HFFc6 (cell line): ENCODE results near the gene SUV39H2. TPM values are rescaled to one million over a fixed set of nuclear protein-coding genes. Genes with fewer than 3 reads are reported as not detected.

Experiments used
- DNase-seq: peaks from one replicate; pipeline ENCODE4 v3.0.0-alpha.2; 2018
- H3K27ac Mint-ChIP-seq: 2 replicates; pipeline ENCODE4 v1.8.0; 2020; ENCODE audit warnings: mild to moderate bottlenecking, mixed read lengths
- H3K27me3 Mint-ChIP-seq: 2 replicates; pipeline ENCODE4 v1.8.0; 2021; ENCODE audit warnings: mild to moderate bottlenecking, moderate library complexity, mixed read lengths; ENCODE audit not compliant: insufficient read depth
- H3K36me3 Mint-ChIP-seq: 2 replicates; pipeline ENCODE4 v1.8.0; 2021; ENCODE audit warnings: low read depth, mixed read lengths
- H3K4me1 Mint-ChIP-seq: 2 replicates; pipeline ENCODE4 v1.8.0; 2020; ENCODE audit warnings: low read depth, mixed read lengths
- H3K4me3 Mint-ChIP-seq: 2 replicates; pipeline ENCODE4 v1.8.0; 2020; ENCODE audit warnings: mild to moderate bottlenecking, moderate library complexity, mixed read lengths
- H3K9me3 Mint-ChIP-seq: 2 replicates; pipeline ENCODE4 v1.8.0; 2020; ENCODE audit warnings: mild to moderate bottlenecking, mixed read lengths
- total RNA-seq, 6 experiments: library from RNA; stranded (reverse); fragmentation: NEBNext Ultra II Directional; extraction: Animal tissue kit (Norgen Biotek cat#: 25700); gene quantifications; 2 replicates in 1 of 6; 3 replicates in 5 of 6; pipeline ENCODE4 v1.2.3, GENCODE V29; 2021
- TF ChIP-seq, protein P1 (sequence below): fragments of 200-600 bp; sonication (generic); IDR thresholded peaks from 2 replicates; pipeline ENCODE4 v1.5.0; 2021; ENCODE audit warnings: antibody characterized with exemption, mild to moderate bottlenecking

Gene SUV39H2
- total RNA-seq, 6 experiments from 2014 or later = 8.6 to 18.1 (median 13.9) TPM

DNA sequence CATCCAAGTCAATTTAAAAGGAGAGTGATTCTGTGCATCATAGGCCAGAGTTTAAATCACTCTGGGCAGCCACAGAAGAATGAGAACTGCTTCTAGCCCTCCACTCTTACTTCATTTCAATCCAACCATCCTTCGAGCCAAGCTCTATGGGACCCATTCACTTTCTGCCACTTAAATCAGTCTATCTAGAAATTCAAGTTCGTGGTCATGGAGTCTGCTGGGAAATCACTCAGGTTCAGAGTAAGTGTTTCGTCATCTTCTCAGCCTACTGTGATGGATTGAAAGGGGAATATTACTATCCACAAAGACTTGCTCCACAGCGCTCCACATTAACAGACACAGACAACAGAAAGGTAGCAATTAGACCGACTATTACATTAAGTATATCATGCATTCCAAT is 70.6 kb downstream of the SUV39H2 start:
- no peak overlapping the region for H3K4me3 Mint-ChIP-seq
- peaks cover 12% of the 10 kb centered on the region; the same call in 1 of the 2 replicates for H3K36me3 Mint-ChIP-seq
- H3K4me1 Mint-ChIP-seq = peaks cover 20% of the 10 kb centered on the region
- H3K27me3 Mint-ChIP-seq = no peaks in the 10 kb centered on the region; the same call in 1 of the 2 replicates
- TF ChIP-seq, protein P1, sequence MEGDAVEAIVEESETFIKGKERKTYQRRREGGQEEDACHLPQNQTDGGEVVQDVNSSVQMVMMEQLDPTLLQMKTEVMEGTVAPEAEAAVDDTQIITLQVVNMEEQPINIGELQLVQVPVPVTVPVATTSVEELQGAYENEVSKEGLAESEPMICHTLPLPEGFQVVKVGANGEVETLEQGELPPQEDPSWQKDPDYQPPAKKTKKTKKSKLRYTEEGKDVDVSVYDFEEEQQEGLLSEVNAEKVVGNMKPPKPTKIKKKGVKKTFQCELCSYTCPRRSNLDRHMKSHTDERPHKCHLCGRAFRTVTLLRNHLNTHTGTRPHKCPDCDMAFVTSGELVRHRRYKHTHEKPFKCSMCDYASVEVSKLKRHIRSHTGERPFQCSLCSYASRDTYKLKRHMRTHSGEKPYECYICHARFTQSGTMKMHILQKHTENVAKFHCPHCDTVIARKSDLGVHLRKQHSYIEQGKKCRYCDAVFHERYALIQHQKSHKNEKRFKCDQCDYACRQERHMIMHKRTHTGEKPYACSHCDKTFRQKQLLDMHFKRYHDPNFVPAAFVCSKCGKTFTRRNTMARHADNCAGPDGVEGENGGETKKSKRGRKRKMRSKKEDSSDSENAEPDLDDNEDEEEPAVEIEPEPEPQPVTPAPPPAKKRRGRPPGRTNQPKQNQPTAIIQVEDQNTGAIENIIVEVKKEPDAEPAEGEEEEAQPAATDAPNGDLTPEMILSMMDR = no peak
- DNase-seq = no peak
- H3K27ac Mint-ChIP-seq = no peak overlapping the region
- H3K9me3 Mint-ChIP-seq = no peaks in the 10 kb centered on the region

DNA sequence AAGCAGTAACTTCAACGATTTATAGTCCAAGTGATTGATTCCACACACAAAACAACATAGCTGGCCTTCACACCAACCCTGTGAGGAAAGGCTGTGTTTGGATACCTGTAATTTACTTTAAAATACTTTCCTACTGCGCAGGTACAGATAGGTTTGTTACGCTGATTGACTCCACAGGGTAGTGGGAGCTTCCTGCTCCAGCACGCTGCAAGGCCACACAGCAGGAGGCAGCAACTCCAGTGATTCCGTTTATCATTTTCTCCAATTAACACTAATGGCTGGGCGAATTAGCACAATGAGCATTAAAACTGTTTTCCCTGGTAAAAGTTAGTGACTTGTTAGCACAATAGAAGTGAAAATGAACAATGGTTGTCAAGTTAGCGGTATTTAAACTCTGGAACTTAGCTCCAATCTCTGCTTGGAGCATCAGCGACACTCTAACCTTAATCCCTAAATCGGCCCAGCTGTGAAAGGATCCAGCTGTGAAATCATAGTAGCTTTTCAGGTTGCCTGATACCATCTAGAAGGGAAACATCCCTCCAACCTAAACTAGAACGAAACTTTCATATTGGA is 74.3 kb downstream of the SUV39H2 start:
- Mint-ChIP-seq H3K27ac (peak overlapping the region; percentile 97), H3K4me1 (peaks cover 26% of the 10 kb centered on the region), H3K36me3 (no peaks in the 10 kb centered on the region), H3K4me3 (peak overlapping the region; percentile 94), H3K27me3 (no peaks in the 10 kb centered on the region; the same call in 1 of the 2 replicates), H3K9me3 (no peaks in the 10 kb centered on the region)
- no peak for DNase-seq
- TF ChIP-seq, protein P1 = no peak

DNA sequence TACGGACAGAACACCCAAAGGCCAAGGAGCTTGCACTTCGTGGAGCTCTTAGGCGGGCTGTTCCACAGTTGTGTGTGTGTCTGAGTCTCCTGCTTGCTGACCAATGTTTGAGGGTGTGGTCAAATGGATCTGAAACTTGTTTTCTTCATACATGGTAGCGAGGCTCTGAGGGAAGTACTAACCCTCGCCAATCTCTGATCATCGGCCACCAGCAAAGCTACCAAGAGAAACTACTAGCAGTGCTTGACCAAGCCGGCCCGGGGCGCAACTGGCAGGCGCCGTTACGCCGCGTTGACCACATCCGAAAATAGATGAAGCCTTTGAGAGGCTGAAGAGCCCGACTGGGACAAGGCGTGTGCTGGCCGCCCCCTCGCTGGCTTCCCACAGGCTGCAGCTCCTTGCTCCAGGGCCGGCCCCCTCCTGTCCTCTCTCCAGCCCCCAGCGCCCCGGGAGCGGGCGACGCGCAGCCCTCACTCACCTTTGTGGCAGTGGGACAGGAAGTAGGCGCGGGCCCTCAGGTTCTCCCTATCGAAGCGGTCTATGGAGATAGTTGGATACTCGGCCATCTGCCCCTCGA is 74.8 kb downstream of the SUV39H2 start:
- Mint-ChIP-seq H3K36me3 (no peaks in the 10 kb centered on the region), H3K9me3 (no peaks in the 10 kb centered on the region), H3K27me3 (no peaks in the 10 kb centered on the region; the same call in 1 of the 2 replicates), H3K27ac (peak overlapping the region; percentile 97), H3K4me3 (peak overlapping the region; percentile 94), H3K4me1 (peaks cover 26% of the 10 kb centered on the region)
- peak; percentile 74 for DNase-seq
- TF ChIP-seq, protein P1 = peak; percentile 28; the same call in 1 of the 2 replicates

Other genes starting within 250 kb of the SUV39H2 start
- gene FAM107B, start 104.0 kb upstream of the SUV39H2 start, total RNA-seq = 10 to 100 TPM; 18.7 to 43.8 (median 40.0) TPM
- gene CDNF, start 40.8 kb upstream of the SUV39H2 start, total RNA-seq = 1 to 10 TPM in 2 of 6 experiments, under 1 TPM in 4; 0.52 to 1.5 (median 0.97) TPM
- gene HSPA14, start 40.6 kb upstream of the SUV39H2 start, total RNA-seq = 10 to 100 TPM; 10.7 to 13.7 (median 13.3) TPM
- 10 to 100 TPM; 11.0 to 14.5 (median 12.4) TPM for gene MSANTD7, start 40.6 kb upstream of the SUV39H2 start, total RNA-seq
- 1 to 10 TPM; 4.6 to 6.8 (median 5.6) TPM for gene DCLRE1C, start 75.2 kb downstream of the SUV39H2 start, total RNA-seq
- gene MEIG1, start 80.5 kb downstream of the SUV39H2 start, total RNA-seq = under 1 TPM in 2 of 6 experiments, not detected in 4; 0.30 to 0.57 TPM
- gene OLAH, start 165.1 kb downstream of the SUV39H2 start, total RNA-seq = not detected
- under 1 TPM; 0.54 to 0.96 (median 0.80) TPM for gene ACBD7, start 209.9 kb downstream of the SUV39H2 start, total RNA-seq
- 10 to 100 TPM; 10.8 to 14.2 (median 11.4) TPM for gene RPP38, start 218.5 kb downstream of the SUV39H2 start, total RNA-seq